Loucy (cell line): Measurements from ENCODE around the gene COL12A1.

Experiments
- CTCF ChIP-seq: fragments of 200-600 bp; sonication (generic); conservative IDR thresholded peaks from 2 replicates; pipeline ENCODE4 v1.5.1; 2014; ENCODE audit warnings: mild to moderate bottlenecking, antibody characterized with exemption, low read length
- EZH2phosphoT487 ChIP-seq: fragments of 200-600 bp; IDR thresholded peaks from 2 replicates; pipeline ENCODE4 v1.6.1; 2018; ENCODE audit warnings: antibody characterized with exemption, mild to moderate bottlenecking, moderate library complexity, borderline replicate concordance

DNA sequence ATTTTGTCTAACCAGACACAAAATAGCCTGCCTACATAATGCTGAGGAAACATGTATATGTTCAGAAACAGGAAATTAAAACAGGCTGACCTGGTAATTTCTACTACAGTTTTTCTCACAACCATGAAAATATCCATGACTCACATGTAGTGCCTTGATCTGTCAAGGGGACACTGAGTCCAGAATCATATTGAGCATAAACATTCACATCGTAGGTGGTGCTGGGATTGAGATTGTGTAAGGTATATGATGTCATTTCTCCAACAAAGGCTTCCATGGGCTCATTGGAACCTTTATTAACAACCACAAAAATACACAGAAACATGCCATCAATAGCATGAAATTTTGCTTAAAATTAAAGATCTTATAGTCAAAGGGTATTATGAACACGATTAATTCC, 80.9 kb downstream of the COL12A1 start:
- TF ChIP-seq CTCF (no peak), EZH2phosphoT487 (no peak)
